Kidney (tissue), 14 donors: ENCODE results near the gene KCNK15. TPM values are rescaled to one million over a fixed set of nuclear protein-coding genes. Genes with fewer than 3 reads are reported as not detected.

Experiments used
- DNase-seq, 5 donors: peaks; one replicate each; pipeline ENCODE4 v3.0.0-alpha.2; 2013 to 2020
- FAIRE-seq: peaks from 2 replicates; lab custom pipeline; 2012; peaks lifted over from hg19 to GRCh38; lab: Jason Lieb, UNC
- H3K27ac ChIP-seq, 2 donors: one replicate each; pipeline ENCODE4 v1.7.0; 2013; ENCODE audit warnings: low read depth in 2 of 2, low read length in 2 of 2, inconsistent platforms in 1 of 2
- H3K27me3 ChIP-seq: one replicate; pipeline ENCODE4 v1.7.1; 2013; ENCODE audit warnings: low read length, inconsistent platforms; ENCODE audit not compliant: control insufficient read depth, insufficient read depth
- H3K36me3 ChIP-seq, 3 donors: one replicate each; pipeline versions ENCODE4 v1.7.0 to v1.7.1; 2013; ENCODE audit warnings: low read length in 3 of 3, control low read depth in 1 of 3, inconsistent platforms in 1 of 3; ENCODE audit not compliant: insufficient read depth in 3 of 3, control insufficient read depth in 2 of 3
- H3K4me1 ChIP-seq, 3 donors: one replicate each; pipeline versions ENCODE4 v1.7.0 to v1.7.1; 2013; ENCODE audit warnings: low read length in 3 of 3, inconsistent platforms in 1 of 3, low read depth in 1 of 3; ENCODE audit not compliant: control insufficient read depth in 2 of 3, insufficient read depth in 2 of 3
- H3K4me3 ChIP-seq, 3 donors: one replicate each; pipeline versions ENCODE4 v1.7.0 to v1.8.1; 2013; ENCODE audit warnings: low read length in 3 of 3, control low read depth in 1 of 3, inconsistent platforms in 1 of 3
- H3K9ac ChIP-seq, 3 donors: one replicate each; pipeline versions ENCODE4 v1.7.0 to v1.7.1; 2013; ENCODE audit warnings: low read length in 3 of 3, control low read depth in 1 of 3, inconsistent platforms in 1 of 3
- H3K9me3 ChIP-seq, 3 donors: one replicate each; pipeline versions ENCODE4 v1.7.0 to v1.7.1; 2013; ENCODE audit warnings: low read length in 3 of 3, control low read depth in 1 of 3, inconsistent platforms in 1 of 3; ENCODE audit not compliant: control insufficient read depth in 2 of 3, insufficient read depth in 1 of 3
- intact Hi-C: fragments of 100-400 bp; cut with DNase I; formaldehyde crosslinking; loops from one replicate; pipeline ENCODE4 v1.11.1; 2022
- polyA plus RNA-seq: library from polyadenylated mRNA; stranded (reverse); fragments of 350-450 nt; fragmentation: Illumina TruSeq; extraction: RNeasy Lipid Tissue Mini Kit (QIAGEN cat#74804); gene quantifications from one replicate; pipeline ENCODE4 v1.2.3, GENCODE V29; 2014; ENCODE audit warnings: low read depth, low replicate concordance; ENCODE audit not compliant: insufficient read depth
- total RNA-seq: library from RNA; stranded (reverse); fragmentation: NEBNext Ultra II Directional; extraction: Animal tissue kit (Norgen Biotek cat#: 25700); gene quantifications from one replicate; pipeline ENCODE4 v1.2.1, GENCODE V29; 2021
- TF ChIP-seq, protein P1 (sequence below): IDR thresholded peaks from 3 replicates; pipeline ENCODE4 v1.5.1; 2012; ENCODE audit warnings: mild to moderate bottlenecking, moderate library complexity, borderline replicate concordance; ENCODE audit not compliant: insufficient read depth; ENCODE audit errors: extremely low read depth
- donor health status: control.
- donor health status: control.
- donor health status: control.
- donor health status: control.
- donor health status: control.
- donor health status: DM: yes; HTN: yes; CAD: no.
- donor health status: Normal renal cell carcinoma (clear cell type).

Gene KCNK15
- total and polyA plus RNA-seq, 2 donors from 2014 or later = 0.62 to 11.7 TPM

DNA sequence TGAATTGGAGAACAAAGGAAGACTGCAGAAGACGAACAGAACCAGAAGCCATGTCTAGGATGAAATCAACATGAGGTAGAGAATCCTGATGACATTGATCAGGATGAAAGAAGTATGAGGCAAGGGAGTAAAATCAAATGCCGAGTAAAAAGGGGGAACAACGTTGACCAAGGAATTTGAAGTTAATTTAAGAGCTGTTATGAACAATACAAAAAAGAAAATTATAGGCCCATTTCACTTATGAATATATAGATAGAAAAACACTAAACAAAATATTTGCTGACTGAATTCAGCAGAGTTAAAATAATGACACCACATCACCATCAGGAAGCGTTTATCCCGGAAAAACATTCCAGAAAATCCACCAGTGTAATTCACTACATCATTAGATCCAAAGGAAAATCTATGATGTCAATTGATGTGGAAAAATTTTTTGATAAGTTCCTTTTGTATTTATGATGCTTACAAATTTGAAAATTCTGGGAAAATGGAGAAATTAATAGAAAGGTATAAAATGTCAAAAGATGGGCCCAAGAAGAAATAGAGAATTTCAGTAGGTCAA is 38.6 kb upstream of the KCNK15 start:
- Histone ChIP-seq H3K27me3 (no peaks in the 10 kb centered on the region), H3K9ac (no peak overlapping the region), H3K9me3 (no peaks in the 10 kb centered on the region), H3K4me1 (peaks cover 0 to 9% (median 0%) of the 10 kb centered on the region in 3 donors), H3K27ac (no peak overlapping the region), H3K4me3 (no peak overlapping the region), H3K36me3 (no peaks in the 10 kb centered on the region)
- FAIRE-seq = no peak
- intact Hi-C loops = no loop called here
- no peak for DNase-seq
- TF ChIP-seq, protein P1, sequence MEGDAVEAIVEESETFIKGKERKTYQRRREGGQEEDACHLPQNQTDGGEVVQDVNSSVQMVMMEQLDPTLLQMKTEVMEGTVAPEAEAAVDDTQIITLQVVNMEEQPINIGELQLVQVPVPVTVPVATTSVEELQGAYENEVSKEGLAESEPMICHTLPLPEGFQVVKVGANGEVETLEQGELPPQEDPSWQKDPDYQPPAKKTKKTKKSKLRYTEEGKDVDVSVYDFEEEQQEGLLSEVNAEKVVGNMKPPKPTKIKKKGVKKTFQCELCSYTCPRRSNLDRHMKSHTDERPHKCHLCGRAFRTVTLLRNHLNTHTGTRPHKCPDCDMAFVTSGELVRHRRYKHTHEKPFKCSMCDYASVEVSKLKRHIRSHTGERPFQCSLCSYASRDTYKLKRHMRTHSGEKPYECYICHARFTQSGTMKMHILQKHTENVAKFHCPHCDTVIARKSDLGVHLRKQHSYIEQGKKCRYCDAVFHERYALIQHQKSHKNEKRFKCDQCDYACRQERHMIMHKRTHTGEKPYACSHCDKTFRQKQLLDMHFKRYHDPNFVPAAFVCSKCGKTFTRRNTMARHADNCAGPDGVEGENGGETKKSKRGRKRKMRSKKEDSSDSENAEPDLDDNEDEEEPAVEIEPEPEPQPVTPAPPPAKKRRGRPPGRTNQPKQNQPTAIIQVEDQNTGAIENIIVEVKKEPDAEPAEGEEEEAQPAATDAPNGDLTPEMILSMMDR = no peak

DNA sequence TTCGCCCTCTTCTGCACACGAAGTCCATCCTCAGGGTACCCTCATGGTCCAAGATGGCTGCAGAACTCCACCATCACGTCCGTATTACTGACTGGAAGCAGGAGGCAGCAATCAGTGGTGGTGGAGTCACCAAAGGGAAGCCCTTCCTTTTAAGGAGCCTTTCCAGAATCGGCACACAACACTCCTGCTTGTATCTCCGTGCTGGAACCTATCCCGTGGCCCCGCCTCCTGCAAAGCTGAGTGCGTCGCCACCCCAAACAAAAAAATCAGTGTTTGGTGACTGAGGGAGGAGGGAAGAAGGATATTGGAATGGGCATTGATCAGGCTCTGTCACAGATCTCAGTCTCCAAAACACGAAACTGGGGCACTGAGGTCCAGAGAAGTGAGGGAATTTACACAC is 36.3 kb upstream of the KCNK15 start:
- no peaks in the 10 kb centered on the region for H3K36me3 ChIP-seq
- H3K27me3 ChIP-seq = no peaks in the 10 kb centered on the region
- H3K4me3 ChIP-seq = no peak overlapping the region
- FAIRE-seq (no peak), DNase-seq (no peak)
- peaks cover 0 to 4% (median 0%) of the 10 kb centered on the region in 3 donors for H3K4me1 ChIP-seq
- no peaks in the 10 kb centered on the region for H3K9me3 ChIP-seq
- no peak overlapping the region for H3K27ac ChIP-seq
- TF ChIP-seq, protein P1 = no peak
- intact Hi-C loops = no loop called here
- H3K9ac ChIP-seq = no peak overlapping the region

DNA sequence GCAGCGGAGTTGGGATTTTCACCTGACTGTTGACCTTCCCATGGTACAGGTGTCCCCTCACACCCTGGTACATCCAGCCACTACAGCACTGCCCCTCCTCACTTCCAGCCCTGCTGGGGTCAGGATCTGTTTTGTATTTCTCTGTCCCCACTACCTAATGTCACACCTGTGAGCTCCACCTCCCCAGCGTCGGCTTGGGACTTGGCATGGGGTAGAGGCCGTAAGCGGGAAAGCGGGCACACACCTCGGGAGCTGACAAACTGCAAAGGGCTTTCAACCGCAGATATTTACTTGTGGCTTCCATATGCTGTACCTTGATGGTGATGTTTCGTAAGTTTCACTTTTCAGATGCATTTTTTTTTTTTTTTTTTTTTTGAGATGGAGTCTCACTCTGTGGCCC is 35.9 kb upstream of the KCNK15 start:
- Histone ChIP-seq H3K4me3 (no peak overlapping the region), H3K36me3 (no peaks in the 10 kb centered on the region), H3K9ac (no peak overlapping the region), H3K27ac (no peak overlapping the region), H3K9me3 (no peaks in the 10 kb centered on the region), H3K27me3 (no peaks in the 10 kb centered on the region), H3K4me1 (peaks cover 0 to 5% (median 0%) of the 10 kb centered on the region in 3 donors)
- intact Hi-C loops = no loop called here
- FAIRE-seq (no peak), DNase-seq (peak in 1 of 5 donors; percentile 53)
- TF ChIP-seq, protein P1 = no peak

DNA sequence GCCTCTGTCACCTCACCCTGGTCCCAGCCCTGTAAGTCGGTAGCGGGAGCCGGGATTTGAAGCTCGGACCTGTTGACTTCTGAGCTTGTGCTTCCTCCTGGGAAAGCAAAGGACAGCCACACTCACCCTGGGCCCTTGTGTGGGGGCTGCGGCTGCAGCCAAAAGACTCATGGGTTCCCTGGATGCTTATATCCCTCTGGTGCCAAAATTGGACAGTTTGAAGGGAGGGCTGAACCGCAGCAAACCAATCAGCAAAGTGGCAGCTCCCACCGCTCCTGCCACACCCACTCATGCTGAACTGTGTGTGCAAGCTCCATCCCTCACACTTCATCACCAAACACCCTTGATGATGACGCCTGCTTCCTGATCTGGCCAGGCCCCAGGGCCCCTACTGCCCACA is 34.4 kb upstream of the KCNK15 start:
- Histone ChIP-seq H3K36me3 (no peaks in the 10 kb centered on the region), H3K9me3 (no peaks in the 10 kb centered on the region), H3K9ac (no peak overlapping the region), H3K27ac (no peak overlapping the region), H3K4me1 (peaks cover 0 to 4% (median 0%) of the 10 kb centered on the region in 3 donors), H3K27me3 (no peaks in the 10 kb centered on the region), H3K4me3 (no peak overlapping the region)
- TF ChIP-seq, protein P1 = no peak
- DNase-seq = peak in 1 of 5 donors; percentile 32
- intact Hi-C loops = no loop called here
- no peak for FAIRE-seq
